Upper lobe of right lung (tissue), 1 donor: Measurements from ENCODE around the gene EXOC4. TPM values are rescaled to one million over a fixed set of nuclear protein-coding genes. Genes with fewer than 3 reads are reported as not detected.

ENCODE experiments used
- ATAC-seq: fragments of 200-7000 bp; cut with Tn5 transposase; one replicate; pipeline ENCODE4 v1.9.1; 2020; ENCODE audit warnings: mild to moderate bottlenecking, moderate library complexity
- DNase-seq: peaks from one replicate; pipeline ENCODE4 v3.0.0-alpha.2; 2020
- H3K27ac ChIP-seq: fragments of 200-600 bp; one replicate; pipeline ENCODE4 v1.8.0; 2022
- H3K27me3 ChIP-seq: fragments of 200-600 bp; one replicate; pipeline ENCODE4 v1.8.0; 2022; ENCODE audit warnings: mild to moderate bottlenecking
- H3K36me3 ChIP-seq: fragments of 200-600 bp; one replicate; pipeline ENCODE4 v1.8.0; 2022
- H3K4me1 ChIP-seq: fragments of 200-600 bp; one replicate; pipeline ENCODE4 v1.8.0; 2022
- H3K4me3 ChIP-seq: fragments of 200-600 bp; one replicate; pipeline ENCODE4 v1.8.0; 2022; ENCODE audit warnings: mild to moderate bottlenecking
- H3K9me3 ChIP-seq: fragments of 200-600 bp; one replicate; pipeline ENCODE4 v1.8.0; 2022
- intact Hi-C: fragments of 100-400 bp; cut with DNase I; formaldehyde crosslinking; loops from one replicate; pipeline ENCODE4 v1.11.0; 2022
- total RNA-seq: library from RNA; stranded (reverse); fragmentation: NEBNext Ultra II Directional; extraction: Animal tissue kit (Norgen Biotek cat#: 25700); gene quantifications from one replicate; pipeline ENCODE4 v1.2.1, GENCODE V29; 2021
- TF ChIP-seq, protein P1 (sequence below): fragments of 200-600 bp; IDR thresholded peaks from one replicate; pipeline ENCODE4 v1.8.0; 2022; ENCODE audit warnings: antibody characterized with exemption
- donor health status: DM: no; HTN: yes; CAD: no; lungs with severe emphysema.

Gene EXOC4
- total RNA-seq, 1 donor from 2014 or later = 73.5 TPM

DNA sequence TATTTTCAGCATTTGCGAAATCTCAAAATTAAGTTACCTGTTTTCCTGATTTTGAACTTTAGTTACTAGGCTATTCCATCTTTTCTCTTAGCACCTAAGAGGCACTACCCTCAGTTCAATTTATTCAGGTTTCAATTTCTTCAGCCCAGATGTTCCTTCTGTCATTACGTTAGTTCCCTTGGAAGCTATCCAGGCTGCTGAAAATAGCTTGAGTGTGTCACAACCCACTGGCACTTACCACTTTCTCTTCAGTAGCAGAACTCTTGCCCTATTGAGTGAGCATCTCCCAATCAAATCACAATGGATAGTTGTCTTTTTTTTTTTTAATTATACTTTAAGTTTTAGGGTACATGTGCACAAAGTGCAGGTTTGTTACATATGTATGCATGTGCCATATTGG, 541.6 kb downstream of the EXOC4 start:
- Histone ChIP-seq H3K4me1 (no peaks in the 10 kb centered on the region), H3K9me3 (no peaks in the 10 kb centered on the region), H3K27ac (no peak overlapping the region), H3K36me3 (no peaks in the 10 kb centered on the region), H3K27me3 (no peaks in the 10 kb centered on the region), H3K4me3 (no peak overlapping the region)
- TF ChIP-seq, protein P1, sequence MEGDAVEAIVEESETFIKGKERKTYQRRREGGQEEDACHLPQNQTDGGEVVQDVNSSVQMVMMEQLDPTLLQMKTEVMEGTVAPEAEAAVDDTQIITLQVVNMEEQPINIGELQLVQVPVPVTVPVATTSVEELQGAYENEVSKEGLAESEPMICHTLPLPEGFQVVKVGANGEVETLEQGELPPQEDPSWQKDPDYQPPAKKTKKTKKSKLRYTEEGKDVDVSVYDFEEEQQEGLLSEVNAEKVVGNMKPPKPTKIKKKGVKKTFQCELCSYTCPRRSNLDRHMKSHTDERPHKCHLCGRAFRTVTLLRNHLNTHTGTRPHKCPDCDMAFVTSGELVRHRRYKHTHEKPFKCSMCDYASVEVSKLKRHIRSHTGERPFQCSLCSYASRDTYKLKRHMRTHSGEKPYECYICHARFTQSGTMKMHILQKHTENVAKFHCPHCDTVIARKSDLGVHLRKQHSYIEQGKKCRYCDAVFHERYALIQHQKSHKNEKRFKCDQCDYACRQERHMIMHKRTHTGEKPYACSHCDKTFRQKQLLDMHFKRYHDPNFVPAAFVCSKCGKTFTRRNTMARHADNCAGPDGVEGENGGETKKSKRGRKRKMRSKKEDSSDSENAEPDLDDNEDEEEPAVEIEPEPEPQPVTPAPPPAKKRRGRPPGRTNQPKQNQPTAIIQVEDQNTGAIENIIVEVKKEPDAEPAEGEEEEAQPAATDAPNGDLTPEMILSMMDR = no peak
- no peak for DNase-seq
- no peak for ATAC-seq
- intact Hi-C loops = no loop called here

DNA sequence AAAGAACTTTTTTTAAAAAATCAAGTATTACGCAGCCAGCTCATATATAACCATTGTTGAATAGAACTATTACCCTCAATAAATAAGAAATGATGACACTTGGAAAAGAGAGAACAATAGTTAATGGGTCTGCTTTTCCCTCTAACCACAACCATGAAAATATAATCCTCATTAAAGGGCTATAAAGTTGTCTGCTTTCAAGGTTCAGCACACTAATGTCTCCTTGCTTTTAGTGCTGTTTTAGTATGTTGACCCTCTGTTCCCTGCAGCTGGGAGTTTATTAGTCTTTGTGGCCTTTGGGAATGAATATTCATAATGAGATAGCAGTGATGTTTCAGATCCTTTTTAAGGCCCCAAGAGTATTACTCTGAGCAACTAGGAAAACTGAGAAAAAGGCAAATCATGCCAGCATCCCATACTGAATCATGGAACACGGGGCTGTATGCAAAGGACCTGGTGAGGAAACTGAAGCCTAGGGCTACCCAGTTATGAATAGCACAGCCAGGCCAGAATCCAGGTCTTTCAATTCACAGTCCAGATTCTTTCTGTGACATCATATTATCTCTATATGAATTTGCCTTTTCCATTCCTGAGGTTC, 542.3 kb downstream of the EXOC4 start:
- intact Hi-C loops = no loop called here
- ATAC-seq (no peak), DNase-seq (no peak)
- H3K4me3 ChIP-seq = no peak overlapping the region
- TF ChIP-seq, protein P1 = no peak
- no peak overlapping the region for H3K27ac ChIP-seq
- no peaks in the 10 kb centered on the region for H3K27me3 ChIP-seq
- no peaks in the 10 kb centered on the region for H3K36me3 ChIP-seq
- H3K4me1 ChIP-seq = no peaks in the 10 kb centered on the region
- H3K9me3 ChIP-seq = no peaks in the 10 kb centered on the region

DNA sequence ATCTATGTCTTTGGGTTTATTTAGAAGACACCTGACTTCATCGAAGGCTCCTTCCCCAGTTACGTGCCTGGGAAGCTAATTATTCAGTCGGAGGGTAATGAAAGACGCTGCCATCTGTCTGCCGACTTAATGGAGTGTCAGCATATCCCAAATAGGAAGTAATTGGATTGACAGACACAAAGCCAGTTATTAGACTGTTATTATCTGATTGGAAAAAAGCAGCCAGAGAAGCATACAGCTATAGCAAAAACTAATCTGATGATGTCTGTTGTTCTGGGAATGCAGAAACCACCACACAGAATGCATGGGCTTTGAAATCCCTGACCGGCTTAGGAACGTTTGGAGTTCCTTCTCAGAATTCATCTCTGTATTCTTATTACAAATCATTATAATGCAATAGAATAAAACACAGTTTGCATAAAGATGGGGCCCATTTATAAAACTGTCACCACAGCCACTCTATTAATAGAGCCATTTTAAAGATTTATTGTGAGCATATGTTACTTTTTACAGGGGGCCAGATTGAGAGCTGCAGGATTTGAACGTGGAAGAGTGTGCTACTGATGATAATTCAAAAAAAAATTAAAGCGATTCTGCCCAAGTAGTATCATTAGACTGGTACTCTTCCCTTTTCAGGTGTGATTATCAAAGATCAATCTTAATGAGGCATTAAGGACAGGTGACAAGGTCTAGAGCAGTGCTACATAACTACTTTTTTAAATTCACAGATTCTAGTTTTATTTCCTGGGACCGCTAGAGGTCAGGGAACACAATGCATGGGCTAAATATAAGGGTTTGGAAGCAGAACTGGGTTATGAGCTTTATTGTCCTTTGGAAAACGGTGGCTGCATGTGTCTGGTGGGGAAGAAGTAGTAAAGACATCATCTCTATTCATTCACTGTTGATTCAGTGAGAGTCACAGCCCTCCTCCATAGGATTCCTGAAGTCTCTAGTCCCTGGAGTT, 544.2 kb downstream of the EXOC4 start:
- no peak for ATAC-seq
- no peak overlapping the region for H3K4me3 ChIP-seq
- intact Hi-C loops = no loop called here
- no peaks in the 10 kb centered on the region for H3K4me1 ChIP-seq
- H3K27me3 ChIP-seq = no peaks in the 10 kb centered on the region
- no peak for DNase-seq
- no peaks in the 10 kb centered on the region for H3K9me3 ChIP-seq
- TF ChIP-seq, protein P1 = no peak
- no peaks in the 10 kb centered on the region for H3K36me3 ChIP-seq
- no peak overlapping the region for H3K27ac ChIP-seq

DNA sequence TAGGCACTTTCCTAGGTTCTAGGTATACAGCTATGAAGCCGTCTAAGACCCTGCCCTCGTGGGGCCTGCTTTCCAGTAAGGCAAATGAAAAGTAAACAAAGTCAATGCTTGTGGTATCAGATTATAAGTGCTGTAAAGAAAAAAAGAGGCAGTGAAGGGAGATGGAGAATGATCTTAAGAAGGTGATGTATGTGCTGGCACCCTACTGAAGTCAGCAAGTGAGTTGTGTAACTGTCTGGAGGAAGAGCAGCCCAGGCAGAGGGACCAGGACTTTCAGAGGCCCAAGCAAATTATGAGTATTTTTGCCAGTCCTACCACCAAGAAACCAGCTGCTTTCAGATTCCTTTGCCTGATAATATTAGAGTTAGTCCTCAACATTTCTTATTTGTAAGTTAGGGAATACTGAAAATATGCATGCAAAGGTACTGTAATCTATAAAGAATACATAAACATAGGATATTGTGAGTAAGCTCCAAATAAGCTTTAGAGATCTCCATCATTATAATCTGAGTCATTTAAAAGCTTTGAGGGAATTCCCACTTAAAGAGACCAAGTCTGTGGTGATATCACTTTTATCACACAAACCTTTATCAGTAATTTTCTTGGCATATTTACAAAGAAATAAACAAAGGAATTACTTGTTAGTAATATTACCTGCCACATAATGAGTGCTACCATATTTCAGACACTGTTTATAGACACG, 545.1 kb downstream of the EXOC4 start:
- intact Hi-C loops = no loop called here
- TF ChIP-seq, protein P1 = no peak
- H3K4me1 ChIP-seq = no peaks in the 10 kb centered on the region
- no peaks in the 10 kb centered on the region for H3K27me3 ChIP-seq
- no peaks in the 10 kb centered on the region for H3K36me3 ChIP-seq
- DNase-seq = no peak
- H3K9me3 ChIP-seq = no peaks in the 10 kb centered on the region
- no peak overlapping the region for H3K4me3 ChIP-seq
- no peak for ATAC-seq
- H3K27ac ChIP-seq = no peak overlapping the region

DNA sequence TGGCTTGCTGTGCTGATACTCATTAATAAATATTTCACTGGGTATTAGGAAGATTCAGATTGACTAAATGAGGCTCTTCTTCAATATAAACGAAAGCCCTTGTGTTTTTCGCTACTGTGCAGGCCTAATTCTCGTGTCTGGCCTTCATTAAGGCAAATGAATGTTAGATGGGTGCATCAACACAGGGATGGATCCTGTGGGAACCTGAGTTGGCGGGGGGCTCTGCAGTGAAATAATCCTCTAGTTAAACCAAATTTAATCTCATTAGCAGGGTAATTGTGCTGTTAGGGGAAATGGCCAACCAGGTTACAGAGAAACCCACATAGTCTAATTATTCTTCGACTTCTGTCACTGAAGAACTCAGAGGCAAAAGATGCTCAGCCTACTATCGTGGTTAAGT, 548.5 kb downstream of the EXOC4 start:
- H3K4me1 ChIP-seq = no peaks in the 10 kb centered on the region
- H3K36me3 ChIP-seq = no peaks in the 10 kb centered on the region
- no peak for DNase-seq
- no peaks in the 10 kb centered on the region for H3K27me3 ChIP-seq
- H3K27ac ChIP-seq = no peak overlapping the region
- no peak for ATAC-seq
- intact Hi-C loops = no loop called here
- TF ChIP-seq, protein P1 = no peak
- H3K9me3 ChIP-seq = no peaks in the 10 kb centered on the region
- no peak overlapping the region for H3K4me3 ChIP-seq
